DND-41 (cell line): ENCODE data around the gene TP53AIP1.
"Not testable (repeated sequence)": the region's sequence is repeated elsewhere in the genome, so short reads cannot be mapped to it uniquely, and the experiment has no call there.

ENCODE experiments used
- ATAC-seq: fragments of 200-7000 bp; cut with Tn5 transposase; 3 replicates; pipeline ENCODE4 v1.9.1; 2021; ENCODE audit warnings: low read depth; ENCODE audit not compliant: insufficient read depth
- DNase-seq: peaks from one replicate; pipeline ENCODE4 v3.0.0-alpha.2; 2020
- H2AFZ ChIP-seq: 2 replicates; pipeline ENCODE4 v1.6.0; 2012; ENCODE audit warnings: low read depth, low read length
- H3K27ac ChIP-seq: 2 replicates; pipeline ENCODE4 v1.5.1; 2012; ENCODE audit warnings: low read length, inconsistent platforms
- H3K27me3 ChIP-seq: fragments of 200-600 bp; sonication (generic); 2 replicates; pipeline ENCODE4 v1.6.0; 2012; ENCODE audit warnings: low read length, mild to moderate bottlenecking, inconsistent platforms; ENCODE audit not compliant: insufficient read depth, poor library complexity
- H3K36me3 ChIP-seq: 2 replicates; pipeline ENCODE4 v1.5.1; 2012; ENCODE audit warnings: low read length, inconsistent platforms; ENCODE audit not compliant: insufficient read depth
- H3K4me1 ChIP-seq: 2 replicates; pipeline ENCODE4 v1.5.1; 2012; ENCODE audit warnings: mild to moderate bottlenecking, low read length; ENCODE audit not compliant: insufficient read depth
- H3K4me2 ChIP-seq: 2 replicates; pipeline ENCODE4 v1.6.0; 2012; ENCODE audit warnings: mild to moderate bottlenecking, moderate library complexity, low read length, inconsistent platforms; ENCODE audit not compliant: insufficient read depth
- H3K4me3 ChIP-seq, 2 experiments: fragments of 200-600 bp in 1 of 2; shearing (Covaris generic) in 1 of 2; 2 replicates each; pipeline ENCODE4 v1.5.1; 2012 to 2016; ENCODE audit warnings: inconsistent platforms in 2 of 2, low read length in 2 of 2, mild to moderate bottlenecking in 2 of 2, low read depth in 1 of 2, moderate library complexity in 1 of 2
- H3K79me2 ChIP-seq: 2 replicates; pipeline ENCODE4 v1.6.0; 2012; ENCODE audit warnings: low read length, inconsistent platforms; ENCODE audit not compliant: insufficient read depth
- H3K9ac ChIP-seq: 2 replicates; pipeline ENCODE4 v1.6.0; 2012; ENCODE audit warnings: low read depth, mild to moderate bottlenecking, inconsistent platforms, low read length, moderate library complexity
- H3K9me3 ChIP-seq: 2 replicates; pipeline ENCODE4 v1.5.1; 2012; ENCODE audit warnings: low read length, moderate library complexity, mild to moderate bottlenecking, inconsistent platforms; ENCODE audit not compliant: insufficient read depth, severe bottlenecking
- H4K20me1 ChIP-seq: 2 replicates; pipeline ENCODE4 v1.6.0; 2012; ENCODE audit warnings: low read length; ENCODE audit not compliant: insufficient read depth
- CTCF ChIP-seq: IDR thresholded peaks from 2 replicates; pipeline ENCODE4 v1.5.1; 2012; ENCODE audit warnings: borderline replicate concordance, low read length, moderate library complexity, mild to moderate bottlenecking; ENCODE audit not compliant: poor library complexity, severe bottlenecking; ENCODE audit errors: extremely low read depth
- EZH2 ChIP-seq: IDR thresholded peaks from 3 replicates; pipeline ENCODE4 v1.6.1; 2012; ENCODE audit warnings: borderline replicate concordance, low read depth, mild to moderate bottlenecking, moderate library complexity, low read length, inconsistent platforms; ENCODE audit not compliant: severe bottlenecking

TP53AIP1 gene

DNA sequence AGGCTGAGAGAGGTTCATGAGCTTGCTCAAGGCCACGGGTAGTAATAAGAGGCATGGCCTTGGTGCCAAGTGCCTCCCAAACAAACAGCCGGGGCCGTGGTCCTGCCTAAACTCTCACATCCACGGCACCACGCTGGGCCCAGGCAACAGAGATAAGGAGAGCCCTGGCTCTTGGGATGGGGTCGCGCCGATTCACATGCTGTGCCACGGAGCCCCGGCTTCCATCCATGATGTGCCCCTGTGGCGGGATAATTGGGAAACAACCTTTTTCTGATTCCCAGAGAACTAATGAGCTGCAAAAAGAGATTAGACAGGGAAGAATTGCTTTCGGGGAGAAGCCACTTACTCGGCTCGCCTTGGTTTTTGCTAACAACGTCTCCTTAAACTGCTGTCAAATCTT is 22.0 kb downstream of the TP53AIP1 start:
- no peak overlapping the region for H3K27ac ChIP-seq
- no peaks in the 10 kb centered on the region for H3K36me3 ChIP-seq
- no peak for TF ChIP-seq EZH2
- no peak for TF ChIP-seq CTCF
- H3K9ac ChIP-seq: no peak overlapping the region
- no peaks in the 10 kb centered on the region for H3K79me2 ChIP-seq
- H3K4me2 ChIP-seq: no peak overlapping the region
- H2AFZ ChIP-seq: no peak overlapping the region
- DNase-seq (no peak), ATAC-seq (no peak)
- H3K4me1 ChIP-seq: no peaks in the 10 kb centered on the region
- H3K27me3 ChIP-seq: peaks cover 13% of the 10 kb centered on the region
- no peak overlapping the region for H3K4me3 ChIP-seq
- H4K20me1 ChIP-seq: no peaks in the 10 kb centered on the region
- no peaks in the 10 kb centered on the region for H3K9me3 ChIP-seq

DNA sequence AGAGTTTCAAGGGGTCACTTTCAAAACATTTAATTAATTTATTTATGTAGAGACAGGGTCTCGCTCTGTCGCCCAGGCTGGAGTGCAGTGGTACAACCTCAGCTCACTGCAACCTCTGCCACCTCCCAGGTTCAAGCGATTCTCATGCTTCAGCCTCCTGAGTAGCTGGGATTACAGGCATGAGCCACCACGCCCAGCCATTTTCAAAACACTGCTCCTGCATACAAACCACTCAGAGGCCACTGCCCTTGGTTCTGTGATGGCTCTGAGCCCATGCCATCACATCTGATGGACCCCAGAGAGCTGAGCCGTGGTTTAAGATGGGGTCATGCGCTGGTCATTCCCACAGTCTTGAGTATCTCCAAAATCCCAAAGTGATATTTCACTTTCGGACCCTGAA is 23.0 kb downstream of the TP53AIP1 start:
- not testable (repeated sequence) for H3K4me3 ChIP-seq, H3K36me3 ChIP-seq, H3K9me3 ChIP-seq, H3K4me1 ChIP-seq, H2AFZ ChIP-seq, H3K27ac ChIP-seq, H3K9ac ChIP-seq, H3K4me2 ChIP-seq, DNase-seq, H3K79me2 ChIP-seq, H4K20me1 ChIP-seq, ATAC-seq
- peaks cover 13% of the 10 kb centered on the region for H3K27me3 ChIP-seq

- Histone ChIP-seq H3K27ac (no peak overlapping the region), H2AFZ (no peak overlapping the region), H3K79me2 (no peaks in the 10 kb centered on the region), H3K4me1 (no peaks in the 10 kb centered on the region), H3K36me3 (no peaks in the 10 kb centered on the region), H3K4me3 (no peak overlapping the region), H3K9ac (no peak overlapping the region), H3K27me3 (peaks cover 13% of the 10 kb centered on the region), H3K9me3 (no peaks in the 10 kb centered on the region), H3K4me2 (no peak overlapping the region), H4K20me1 (no peaks in the 10 kb centered on the region)
- no peak for DNase-seq
- TF ChIP-seq EZH2: no peak
- TF ChIP-seq CTCF: no peak
- no peak for ATAC-seq
Observed at GRCh38 chr11:128919216-128919615, 23.5 kb downstream of the TP53AIP1 start.

- Histone ChIP-seq H3K79me2 (no peaks in the 10 kb centered on the region), H2AFZ (no peak overlapping the region), H3K27me3 (peaks cover 13% of the 10 kb centered on the region), H3K4me2 (no peak overlapping the region), H3K27ac (no peak overlapping the region), H3K9ac (no peak overlapping the region), H3K4me1 (no peaks in the 10 kb centered on the region), H3K4me3 (no peak overlapping the region), H4K20me1 (no peaks in the 10 kb centered on the region), H3K36me3 (no peaks in the 10 kb centered on the region), H3K9me3 (no peaks in the 10 kb centered on the region)
- DNase-seq (no peak), ATAC-seq (no peak)
- no peak for TF ChIP-seq EZH2
- no peak for TF ChIP-seq CTCF
Observed at GRCh38 chr11:128917144-128917724, 25.4 kb downstream of the TP53AIP1 start.
